Measurements from ENCODE around the gene AQP9.

The AQP9 gene

GRCh38 chr15:58141894-58142293 lies 3.7 kb downstream of the AQP9 start:
- DNase-seq (ENCODE audit: low spot score), result no peak

GRCh38 chr15:58142827-58143461 lies 4.8 kb downstream of the AQP9 start:
- no peak for DNase-seq (ENCODE audit: low spot score)

GRCh38 chr15:58145606-58146005 lies 7.4 kb downstream of the AQP9 start:
- DNase-seq (ENCODE audit: low spot score), result no peak

- DNase-seq (ENCODE audit: low spot score), result no peak
These were observed 8.0 kb downstream of the AQP9 start for GRCh38 chr15:58146211-58146610.

- DNase-seq (ENCODE audit: low spot score), result no peak
These were observed 8.6 kb downstream of the AQP9 start for GRCh38 chr15:58146749-58147148.

- DNase-seq (ENCODE audit: low spot score), result no peak
These were observed 9.0 kb downstream of the AQP9 start for GRCh38 chr15:58147171-58147611.

GRCh38 chr15:58148120-58148519 lies 9.9 kb downstream of the AQP9 start:
- DNase-seq (ENCODE audit: low spot score), result no peak

GRCh38 chr15:58148633-58149445 lies 10.7 kb downstream of the AQP9 start:
- no peak for DNase-seq (ENCODE audit: low spot score)

- DNase-seq (ENCODE audit: low spot score), result no peak
These were observed 16.6 kb downstream of the AQP9 start for GRCh38 chr15:58154769-58155168.

GRCh38 chr15:58159827-58160386 lies 21.7 kb downstream of the AQP9 start:
- DNase-seq (ENCODE audit: low spot score), result no peak

- DNase-seq (ENCODE audit: low spot score), result no peak
These were observed 23.3 kb downstream of the AQP9 start for GRCh38 chr15:58161436-58161930.

GRCh38 chr15:58163985-58164384 lies 25.8 kb downstream of the AQP9 start:
- DNase-seq (ENCODE audit: low spot score), result no peak

- DNase-seq (ENCODE audit: low spot score), result no peak
These were observed 26.7 kb downstream of the AQP9 start for GRCh38 chr15:58164926-58165325.

GRCh38 chr15:58165661-58166060 lies 27.5 kb downstream of the AQP9 start:
- DNase-seq (ENCODE audit: low spot score), result no peak

- DNase-seq (ENCODE audit: low spot score), result no peak
These were observed 29.0 kb downstream of the AQP9 start for GRCh38 chr15:58167095-58167691.

- DNase-seq (ENCODE audit: low spot score), result no peak
These were observed 31.8 kb downstream of the AQP9 start for GRCh38 chr15:58169934-58170333.

- DNase-seq (ENCODE audit: low spot score), result no peak
These were observed 33.4 kb downstream of the AQP9 start for GRCh38 chr15:58171476-58172061.

GRCh38 chr15:58174709-58175108 lies 36.5 kb downstream of the AQP9 start:
- DNase-seq (ENCODE audit: low spot score), result no peak

- DNase-seq (ENCODE audit: low spot score), result no peak
These were observed 37.8 kb downstream of the AQP9 start for GRCh38 chr15:58175955-58176354.

GRCh38 chr15:58178668-58179067 lies 40.5 kb downstream of the AQP9 start:
- DNase-seq (ENCODE audit: low spot score), result no peak

- peak; percentile 22 for DNase-seq (ENCODE audit: low spot score)
These were observed 41.0 kb downstream of the AQP9 start for GRCh38 chr15:58179206-58179605.

GRCh38 chr15:58179741-58180381 lies 41.7 kb downstream of the AQP9 start:
- no peak for DNase-seq (ENCODE audit: low spot score)

Measured in SW480 (cell line).